HepG2 (cell line): ENCODE results near the gene LDB2. TPM values are rescaled to one million over a fixed set of nuclear protein-coding genes. Genes with fewer than 3 reads are reported as not detected.
A peak's percentile ranks its signal among the peaks of the same experiment; 100 is the strongest.

ENCODE experiments used
- ATAC-seq: fragments of 200-7000 bp; cut with Tn5 transposase; 3 replicates; pipeline ENCODE4 v1.9.1; 2020; ENCODE audit warnings: mild to moderate bottlenecking, moderate library complexity
- BruUV-seq: library from RNA; stranded (reverse); fragments of 400-500 nt; replicated peaks from 2 replicates; lab custom pipeline; 2021; lab: Mats Ljungman, UMichigan
- CTCF ChIA-PET: fragments of 300-600 bp; formaldehyde crosslinking; extraction: SDS; loops from one replicate; lab custom pipeline; 2021; ENCODE audit warnings: low total read pairs, inconsistent platforms, low intra/inter-chr PET ratio; lab: Yijun Ruan, JAX
- POLR2A ChIA-PET: fragments of 350-600 bp; sonication (Branson Sonifier 250); formaldehyde crosslinking; loops from one replicate; lab custom pipeline; 2020; ENCODE audit warnings: antibody characterized with exemption, inconsistent platforms; lab: Yijun Ruan, JAX
- DNase-seq: peaks from one replicate; pipeline ENCODE4 v3.0.0-alpha.2; 2015; ENCODE audit warnings: low spot score
- FAIRE-seq: peaks from 3 replicates; lab custom pipeline; 2011; peaks lifted over from hg19 to GRCh38; lab: Jason Lieb, UNC
- H2AFZ ChIP-seq: one replicate; pipeline ENCODE4 v1.6.1; 2011; ENCODE audit warnings: low read length, inconsistent platforms
- H3K27ac ChIP-seq: fragments of 300-600 bp; 3 replicates; pipeline ENCODE4 v1.8.0; 2011; ENCODE audit warnings: mixed run types, mild to moderate bottlenecking, mixed read lengths, low read length, inconsistent platforms; ENCODE audit not compliant: insufficient read depth; ENCODE audit errors: extremely low read length
- H3K27me3 ChIP-seq, 2 experiments: fragments of 200-600 bp in 1 of 2; 2 replicates in 1 of 2; 3 replicates in 1 of 2; pipeline versions ENCODE4 v1.6.0 to v1.8.0; 2011; ENCODE audit warnings: low read length in 2 of 2, mild to moderate bottlenecking in 2 of 2, moderate library complexity in 2 of 2, inconsistent platforms in 1 of 2; ENCODE audit not compliant: insufficient read depth in 2 of 2, control insufficient read depth in 1 of 2
- H3K36me3 ChIP-seq, 2 experiments: fragments of 200-600 bp in 1 of 2; replicated peaks in 1 of 2; 2 replicates in 1 of 2; 3 replicates in 1 of 2; pipeline versions ENCODE4 v1.5.1 to v1.8.0; 2011; ENCODE audit warnings: low read length in 2 of 2, inconsistent platforms in 1 of 2; ENCODE audit not compliant: insufficient read depth in 2 of 2, control insufficient read depth in 1 of 2
- H3K4me1 ChIP-seq: 2 replicates; pipeline ENCODE4 v1.5.1; 2012; ENCODE audit warnings: low read length, inconsistent platforms; ENCODE audit not compliant: insufficient read depth
- H3K4me2 ChIP-seq: 2 replicates; pipeline ENCODE4 v1.6.0; 2011; ENCODE audit warnings: low read depth, low read length, inconsistent platforms
- H3K4me3 ChIP-seq, 3 experiments: fragments of 200-600 bp in 1 of 3; sonication (generic), shearing (Covaris generic) in 1 of 3; replicated peaks in 1 of 3; 2 replicates each; pipeline ENCODE4 v1.5.1; 2011 to 2016; ENCODE audit warnings: low read length in 3 of 3, inconsistent platforms in 2 of 3, low read depth in 2 of 3, mild to moderate bottlenecking in 2 of 3, control low read depth in 1 of 3, mixed read lengths in 1 of 3; ENCODE audit not compliant: insufficient read depth in 1 of 3
- H3K79me2 ChIP-seq: one replicate; pipeline ENCODE4 v1.6.1; 2011; ENCODE audit warnings: low read length, inconsistent platforms; ENCODE audit not compliant: insufficient read depth
- H3K9ac ChIP-seq: 2 replicates; pipeline ENCODE4 v1.6.0; 2011; ENCODE audit warnings: mild to moderate bottlenecking, low read depth, low read length, inconsistent platforms; ENCODE audit not compliant: insufficient read depth
- H3K9me3 ChIP-seq: 2 replicates; pipeline ENCODE4 v1.5.1; 2012; ENCODE audit warnings: mild to moderate bottlenecking, low read length
- H4K20me1 ChIP-seq: 2 replicates; pipeline ENCODE4 v1.6.0; 2011; ENCODE audit warnings: inconsistent platforms, mild to moderate bottlenecking, low read length, moderate library complexity; ENCODE audit not compliant: insufficient read depth
- BRD4 ChIP-seq: sonication (generic); formaldehyde crosslinking; IDR thresholded peaks from 2 replicates; pipeline ENCODE4 v1.4.0; 2020; ENCODE audit warnings: missing genetic modification reagents
- CEBPB ChIP-seq: IDR thresholded peaks from 2 replicates; pipeline ENCODE4 v1.6.1; 2011; ENCODE audit warnings: low read depth, low read length, improper control_type of control experiment, borderline replicate concordance
- CREM ChIP-seq, 2 experiments: sonication (generic) in 1 of 2; formaldehyde crosslinking in 1 of 2; IDR thresholded peaks; 2 replicates each; pipeline versions ENCODE4 v1.4.0 to v1.6.1; 2016 to 2020; ENCODE audit warnings: antibody characterized with exemption in 1 of 2, mild to moderate bottlenecking in 1 of 2, missing genetic modification reagents in 1 of 2
- DNMT1 ChIP-seq: sonication (generic); formaldehyde crosslinking; IDR thresholded peaks from 2 replicates; pipeline ENCODE4 v1.5.1; 2020; ENCODE audit warnings: mild to moderate bottlenecking, missing genetic modification reagents
- MAFF ChIP-seq: IDR thresholded peaks from 2 replicates; pipeline ENCODE4 v1.6.1; 2011; ENCODE audit warnings: low read depth, low read length, improper control_type of control experiment
- MAFK ChIP-seq, 2 experiments: IDR thresholded peaks in 1 of 2; conservative IDR thresholded peaks in 1 of 2; 2 replicates each; pipeline ENCODE4 v1.6.1; 2011; ENCODE audit warnings: improper control_type of control experiment in 2 of 2, low read length in 2 of 2
- NR1H2 ChIP-seq: sonication (generic); formaldehyde crosslinking; IDR thresholded peaks from 2 replicates; pipeline ENCODE4 v1.8.1; 2022; ENCODE audit warnings: low read depth, missing genetic modification reagents, borderline replicate concordance
- SKI ChIP-seq: fragments of 450-650 bp; IDR thresholded peaks from one replicate; pipeline ENCODE4 v1.6.1; 2018; ENCODE audit warnings: mild to moderate bottlenecking; ENCODE audit not compliant: partially characterized antibody
- SOX5 ChIP-seq: IDR thresholded peaks from 2 replicates; pipeline ENCODE4 v1.6.1; 2016; ENCODE audit warnings: borderline replicate concordance
- ZBTB3 ChIP-seq: sonication (generic); formaldehyde crosslinking; IDR thresholded peaks from 2 replicates; pipeline ENCODE4 v1.4.0; 2020; ENCODE audit warnings: low read depth, mild to moderate bottlenecking, moderate library complexity, missing genetic modification reagents, borderline replicate concordance
- ZNF138 ChIP-seq: sonication (generic); formaldehyde crosslinking; IDR thresholded peaks from 2 replicates; pipeline ENCODE4 v1.5.0; 2020; ENCODE audit warnings: mild to moderate bottlenecking, low read depth, missing genetic modification reagents
- ZNF234 ChIP-seq: sonication (generic); formaldehyde crosslinking; conservative IDR thresholded peaks from 2 replicates; pipeline ENCODE4 v1.5.1; 2020; ENCODE audit warnings: mild to moderate bottlenecking, missing genetic modification reagents
- ZNF543 ChIP-seq: sonication (generic); formaldehyde crosslinking; IDR thresholded peaks from 2 replicates; pipeline ENCODE4 v1.4.0; 2020; ENCODE audit warnings: mild to moderate bottlenecking, missing genetic modification reagents
- ZNF607 ChIP-seq: sonication (generic); formaldehyde crosslinking; IDR thresholded peaks from 2 replicates; pipeline ENCODE4 v1.5.1; 2020; ENCODE audit warnings: missing genetic modification reagents, mild to moderate bottlenecking, borderline replicate concordance
- ZNF615 ChIP-seq: sonication (generic); formaldehyde crosslinking; IDR thresholded peaks from 2 replicates; pipeline ENCODE4 v1.5.0; 2020; ENCODE audit warnings: mild to moderate bottlenecking, missing genetic modification reagents, borderline replicate concordance
- WGBS: methylation state at CpG from one replicate; pipeline ENCODE4 v1.1.6; 2017; ENCODE audit warnings: low lambda C conversion rate; 5-methylcytosine and 5-hydroxymethylcytosine counted together
- in situ Hi-C: cut with HindIII; loops from 2 replicates; pipeline ENCODE4 v1.10.0; 2017; ENCODE audit warnings: low pct_unique_long_range_greater_than_20kb; ENCODE audit not compliant: extremely low pct_ligation_motif_present
- intact Hi-C: fragments of 100-400 bp; cut with micrococcal nuclease; formaldehyde crosslinking; loops from one replicate; pipeline ENCODE4 v1.10.0; 2022; ENCODE audit not compliant: unreplicated experiment
- polyA plus RNA-seq, 8 experiments: library from polyadenylated mRNA; depleted of rRNA in 3 of 8; stranded (reverse) in 7 of 8; unstranded in 1 of 8; fragments of >200 nt; fragmentation: Illumina TruSeq in 4 of 8; extraction: Trizol in 4 of 8; gene quantifications; 2 replicates each; pipeline versions ENCODE4 v1.2.1 to v1.2.3, GENCODE V29; 2011 to 2016; ENCODE audit warnings: low read depth in 4 of 8, missing spikeins in 1 of 8, mixed read lengths in 1 of 8; ENCODE audit not compliant: insufficient read depth in 1 of 8
- total RNA-seq, 5 experiments: library from RNA; depleted of rRNA; stranded (reverse); fragments of >200 nt; fragmentation: Illumina TruSeq; extraction: Trizol; gene quantifications; 2 replicates each; pipeline ENCODE4 v1.2.3, GENCODE V29; 2016; ENCODE audit warnings: low read depth in 1 of 5
- TF ChIP-seq, protein P1 (sequence below): sonication (generic); formaldehyde crosslinking; IDR thresholded peaks from 2 replicates; pipeline ENCODE4 v1.9.0; 2022; ENCODE audit warnings: missing genetic modification reagents, mild to moderate bottlenecking, borderline replicate concordance

Gene LDB2
- total and polyA plus RNA-seq, 2 of the 13 experiments (the other 11 are each of a cell fraction or from before 2014, with no cell fraction given) = not detected

DNA sequence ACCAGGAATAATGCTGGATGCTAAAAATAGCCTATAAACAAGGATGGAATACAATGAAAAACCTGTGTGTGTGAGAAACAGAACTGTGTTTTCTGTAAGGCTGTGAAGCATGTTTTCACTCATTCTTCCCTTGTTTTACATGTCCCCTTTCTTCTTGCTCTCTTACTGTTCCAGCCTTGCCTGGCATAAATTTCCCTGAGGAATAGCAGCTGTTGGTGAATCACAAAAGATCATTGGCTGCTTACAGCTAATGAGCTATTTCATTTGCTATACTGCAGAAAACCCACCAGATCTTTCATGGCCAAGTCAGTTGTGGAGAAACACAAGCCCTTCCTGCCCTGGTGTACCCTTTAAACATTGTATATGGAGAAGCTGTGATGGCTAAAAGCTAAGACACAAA, 91.1 kb downstream of the LDB2 start (continued):
- no peak for TF ChIP-seq CREM (IDR thresholded peaks at IDR 0.05)
- no peak for TF ChIP-seq CREM (CRISPR knock-in tag; IDR thresholded peaks at IDR 0.05)
- no peak for TF ChIP-seq DNMT1 (CRISPR knock-in tag)
- TF ChIP-seq, all 625 proteins: peak for 0

DNA sequence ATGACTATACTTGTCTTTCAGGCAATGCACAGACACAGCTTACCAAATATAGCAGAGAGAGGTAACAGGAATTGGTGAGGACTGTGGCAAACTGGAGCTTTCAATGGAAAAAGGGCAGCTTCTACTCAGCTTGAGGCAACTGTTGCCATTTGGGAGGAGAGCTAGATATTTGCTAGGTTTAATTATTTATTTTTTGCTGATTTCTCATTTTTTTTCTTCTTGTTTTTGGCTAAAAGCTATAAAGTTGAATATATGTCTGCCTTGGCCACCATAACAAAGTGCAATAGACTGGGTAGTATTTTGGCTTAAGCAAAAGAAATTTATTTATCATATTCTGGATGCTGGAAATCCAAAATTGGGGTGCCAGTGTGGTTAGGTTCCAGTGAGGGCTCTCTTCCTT, 93.9 kb downstream of the LDB2 start:
- H4K20me1 ChIP-seq = no peaks in the 10 kb centered on the region
- H3K9me3 ChIP-seq = no peaks in the 10 kb centered on the region
- no peak overlapping the region for H3K27ac ChIP-seq
- H3K4me2 ChIP-seq = no peak overlapping the region
- no peak overlapping the region for H3K4me3 ChIP-seq
- no peaks in the 10 kb centered on the region for H3K4me1 ChIP-seq
- in situ Hi-C loops (no loop called here), intact Hi-C loops (no loop called here)
- FAIRE-seq (no peak), DNase-seq (no peak), ATAC-seq (no peak)
- BruUV-seq = no TSS peak
- ChIA-PET POLR2A (no interaction called here), CTCF (no interaction called here)
- no peaks in the 10 kb centered on the region for H3K36me3 ChIP-seq
- H3K79me2 ChIP-seq = no peaks in the 10 kb centered on the region
- H3K9ac ChIP-seq = no peak overlapping the region
- H3K27me3 ChIP-seq = no peaks in the 10 kb centered on the region
- H2AFZ ChIP-seq = no peak overlapping the region
- TF ChIP-seq MAFK (conservative IDR thresholded peaks at IDR 0.05 in 1 of 2, IDR thresholded peaks at IDR 0.05 in 1 of 2; ENCODE audit: low read length in 2 of 2) = peak; percentile 47 to 54; a peak in 2 of 4 replicates
- TF ChIP-seq ZNF607 = no peak
- TF ChIP-seq ZBTB3 (CRISPR knock-in tag) = no peak
- peak; percentile 52; the same call in 1 of the 2 replicates for TF ChIP-seq MAFF
- no peak for TF ChIP-seq NR1H2 (CRISPR knock-in tag)

DNA sequence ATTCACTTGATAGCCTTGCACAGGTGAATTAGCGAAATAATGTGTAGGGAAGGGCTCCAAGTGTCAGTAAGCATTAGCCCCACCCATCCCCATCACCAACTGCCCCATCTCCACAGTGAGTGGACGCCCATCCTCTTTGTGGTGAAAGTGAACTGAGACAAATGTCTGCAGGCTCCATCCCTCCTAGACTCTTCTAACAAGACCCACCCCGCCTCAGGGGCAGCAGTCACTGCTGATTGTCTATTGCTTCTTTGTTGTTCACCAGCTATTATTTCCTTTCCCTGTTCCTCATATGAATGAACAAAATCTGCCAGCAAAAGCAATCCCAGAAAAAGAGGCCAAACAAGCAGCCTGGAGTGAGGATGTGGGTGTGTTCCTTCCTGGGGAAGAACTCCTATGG, 96.4 kb downstream of the LDB2 start:
- ChIA-PET CTCF (no interaction called here), POLR2A (no interaction called here)
- no peaks in the 10 kb centered on the region for H3K36me3 ChIP-seq
- BruUV-seq = no TSS peak
- no peak overlapping the region for H3K27ac ChIP-seq
- in situ Hi-C loops = no loop called here
- no peaks in the 10 kb centered on the region for H4K20me1 ChIP-seq
- no peak for ATAC-seq
- no peak overlapping the region for H2AFZ ChIP-seq
- no peak overlapping the region for H3K4me2 ChIP-seq
- no peak overlapping the region for H3K4me3 ChIP-seq
- H3K79me2 ChIP-seq = no peaks in the 10 kb centered on the region
- TF ChIP-seq ZNF138 (no peak), SKI (no peak), ZNF234 (CRISPR knock-in tag) (no peak), CEBPB (no peak), ZNF543 (CRISPR knock-in tag) (no peak), BRD4 (CRISPR knock-in tag) (no peak), SOX5 (no peak), ZNF615 (CRISPR knock-in tag) (no peak)
- TF ChIP-seq, protein P1, sequence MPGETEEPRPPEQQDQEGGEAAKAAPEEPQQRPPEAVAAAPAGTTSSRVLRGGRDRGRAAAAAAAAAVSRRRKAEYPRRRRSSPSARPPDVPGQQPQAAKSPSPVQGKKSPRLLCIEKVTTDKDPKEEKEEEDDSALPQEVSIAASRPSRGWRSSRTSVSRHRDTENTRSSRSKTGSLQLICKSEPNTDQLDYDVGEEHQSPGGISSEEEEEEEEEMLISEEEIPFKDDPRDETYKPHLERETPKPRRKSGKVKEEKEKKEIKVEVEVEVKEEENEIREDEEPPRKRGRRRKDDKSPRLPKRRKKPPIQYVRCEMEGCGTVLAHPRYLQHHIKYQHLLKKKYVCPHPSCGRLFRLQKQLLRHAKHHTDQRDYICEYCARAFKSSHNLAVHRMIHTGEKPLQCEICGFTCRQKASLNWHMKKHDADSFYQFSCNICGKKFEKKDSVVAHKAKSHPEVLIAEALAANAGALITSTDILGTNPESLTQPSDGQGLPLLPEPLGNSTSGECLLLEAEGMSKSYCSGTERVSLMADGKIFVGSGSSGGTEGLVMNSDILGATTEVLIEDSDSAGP (CRISPR knock-in tag) = no peak
- WGBS = 9% methylated on average over 3 of the region's 3 CpGs
- no peaks in the 10 kb centered on the region for H3K4me1 ChIP-seq
- no peaks in the 10 kb centered on the region for H3K27me3 ChIP-seq
- FAIRE-seq = no peak
- H3K9ac ChIP-seq = no peak overlapping the region
- intact Hi-C loops = no loop called here
- H3K9me3 ChIP-seq = no peaks in the 10 kb centered on the region
- no peak for DNase-seq
